ENCODE results near the gene SH3RF1.

The SH3RF1 gene

GRCh38 chr4:169045862-169046584 is 224.7 kb downstream of the SH3RF1 start:
- H3K4me1 ChIP-seq (ENCODE audit: control insufficient read depth, insufficient read depth, low read length): no peaks in the 10 kb centered on the region
- H3K27me3 ChIP-seq (ENCODE audit: control insufficient read depth, insufficient read depth, low read length): no peaks in the 10 kb centered on the region
- no peak overlapping the region for H3K9ac ChIP-seq (ENCODE audit: low read length)
- no peak overlapping the region for H3K4me3 ChIP-seq (ENCODE audit: low read length)
- no peaks in the 10 kb centered on the region for H3K36me3 ChIP-seq (ENCODE audit: control insufficient read depth, insufficient read depth, low read length)
- H3K27ac ChIP-seq (ENCODE audit: low read depth, low read length): no peak overlapping the region

- H3K27me3 ChIP-seq (ENCODE audit: control insufficient read depth, insufficient read depth, low read length): no peaks in the 10 kb centered on the region
- H3K4me3 ChIP-seq (ENCODE audit: low read length): no peak overlapping the region
- no peaks in the 10 kb centered on the region for H3K36me3 ChIP-seq (ENCODE audit: control insufficient read depth, insufficient read depth, low read length)
- H3K27ac ChIP-seq (ENCODE audit: low read depth, low read length): no peak overlapping the region
- H3K4me1 ChIP-seq (ENCODE audit: control insufficient read depth, insufficient read depth, low read length): no peaks in the 10 kb centered on the region
- no peak overlapping the region for H3K9ac ChIP-seq (ENCODE audit: low read length)
These were observed 225.9 kb downstream of the SH3RF1 start for GRCh38 chr4:169044714-169045447.

Measured in rectal smooth muscle tissue (tissue), 1 donor.